CD4-positive, alpha-beta memory T cell (primary cell): ENCODE results near the gene SNX11. TPM values are rescaled to one million over a fixed set of nuclear protein-coding genes. Genes with fewer than 3 reads are reported as not detected.

Experiments
- CTCF ChIA-PET: fragments of 350-600 bp; sonication (Branson Sonifier 250); formaldehyde crosslinking; loops from one replicate; lab custom pipeline; 2021; ENCODE audit warnings: inconsistent platforms; ENCODE audit not compliant: partially characterized antibody; lab: Charles Lee
- POLR2A ChIA-PET: fragments of 350-600 bp; sonication (Branson Sonifier 250); formaldehyde crosslinking; loops from one replicate; lab custom pipeline; 2021; ENCODE audit not compliant: partially characterized antibody; lab: Charles Lee
- DNase-seq, 5 donors: peaks; one replicate each; pipeline versions ENCODE4 v3.0.0 to v3.0.0-alpha.2; 2020 to 2022; ENCODE audit warnings: mixed read lengths in 1 of 5
- H3K27ac ChIP-seq: one replicate; pipeline ENCODE4 v1.7.0; 2013; ENCODE audit warnings: low read depth, low read length
- H3K27me3 ChIP-seq: 2 replicates; pipeline ENCODE4 v1.7.0; 2013; ENCODE audit warnings: mild to moderate bottlenecking, low read length, moderate library complexity; ENCODE audit not compliant: insufficient read depth
- H3K36me3 ChIP-seq: 2 replicates; pipeline ENCODE4 v1.7.0; 2013; ENCODE audit warnings: mild to moderate bottlenecking, low read length, moderate library complexity; ENCODE audit not compliant: insufficient read depth
- H3K4me1 ChIP-seq: 2 replicates; pipeline ENCODE4 v1.7.0; 2013; ENCODE audit warnings: mild to moderate bottlenecking, low read length, moderate library complexity; ENCODE audit not compliant: insufficient read depth
- H3K4me3 ChIP-seq, 2 donors: one replicate each; pipeline ENCODE4 v1.7.0; 2013; ENCODE audit warnings: low read length in 2 of 2, mild to moderate bottlenecking in 1 of 2
- H3K9me3 ChIP-seq, 2 donors: one replicate each; pipeline ENCODE4 v1.7.0; 2013; ENCODE audit warnings: low read length in 2 of 2, control low read depth in 1 of 2; ENCODE audit not compliant: control insufficient read depth in 1 of 2
- H3K27ac Mint-ChIP-seq, 7 donors: one replicate each; pipeline ENCODE4 v1.8.0; 2020 to 2021; ENCODE audit warnings: mixed read lengths in 7 of 7, mild to moderate bottlenecking in 6 of 7, inconsistent platforms in 3 of 7, moderate library complexity in 3 of 7
- H3K27me3 Mint-ChIP-seq, 2 donors: one replicate each; pipeline ENCODE4 v1.8.0; 2020 to 2021; ENCODE audit warnings: mixed read lengths in 2 of 2
- H3K36me3 Mint-ChIP-seq, 2 donors: one replicate each; pipeline ENCODE4 v1.8.0; 2020 to 2021; ENCODE audit warnings: mixed read lengths in 2 of 2, inconsistent platforms in 1 of 2, mild to moderate bottlenecking in 1 of 2
- H3K4me1 Mint-ChIP-seq, 4 donors: one replicate each; pipeline ENCODE4 v1.8.0; 2020 to 2021; ENCODE audit warnings: mixed read lengths in 4 of 4, mild to moderate bottlenecking in 1 of 4
- H3K4me3 Mint-ChIP-seq, 8 donors: one replicate each; pipeline ENCODE4 v1.8.0; 2020 to 2021; ENCODE audit warnings: mixed read lengths in 8 of 8, mild to moderate bottlenecking in 7 of 8, moderate library complexity in 6 of 8, inconsistent platforms in 3 of 8
- H3K9me3 Mint-ChIP-seq, 8 donors: one replicate each; pipeline ENCODE4 v1.8.0; 2020 to 2021; ENCODE audit warnings: mixed read lengths in 8 of 8, mild to moderate bottlenecking in 5 of 8, inconsistent platforms in 3 of 8, moderate library complexity in 1 of 8
- intact Hi-C: fragments of 100-400 bp; cut with micrococcal nuclease; formaldehyde crosslinking; loops from one replicate; pipeline ENCODE4 v1.15.1; 2023
- polyA plus RNA-seq, 2 donors: library from polyadenylated mRNA; unstranded; fragments of 300-500 nt; fragmentation: Illumina TruSeq; gene quantifications; one replicate each; pipeline ENCODE4 v1.2.3, GENCODE V29; 2021
- total RNA-seq, 2 experiments: library from RNA; stranded (reverse); gene quantifications; one replicate each; pipeline ENCODE4 v1.2.3, GENCODE V29; 2021

SNX11 gene
- total and polyA plus RNA-seq, 4 experiments from 2014 or later, result 17.9 to 22.0 (median 19.4) TPM

GRCh38 chr17:48093341-48094045 is 14.1 kb upstream of the SNX11 start:
- ChIA-PET POLR2A (interaction anchor here (1.0 kb wide), 1 partner anchor 14 kb away, joined by 3 read pairs; the partner anchor contains the start of gene SNX11), CTCF (interaction anchor here (1.4 to 9.1 kb wide), 3 partner anchors 12 to 147 kb away, joined by 3 to 73 read pairs (median 5); no protein-coding TSS in a partner anchor)
- Mint-ChIP-seq H3K4me3 (no peak overlapping the region), H3K36me3 (peaks cover 8 to 12% of the 10 kb centered on the region in 2 donors), H3K4me1 (peaks cover 5 to 14% (median 10%) of the 10 kb centered on the region in 4 donors), H3K27me3 (no peaks in the 10 kb centered on the region), H3K9me3 (no peaks in the 10 kb centered on the region), H3K27ac (no peak overlapping the region)
- Histone ChIP-seq H3K4me3 (no peak overlapping the region), H3K9me3 (no peaks in the 10 kb centered on the region), H3K36me3 (peaks cover 5% of the 10 kb centered on the region), H3K4me1 (no peaks in the 10 kb centered on the region), H3K27ac (no peak overlapping the region), H3K27me3 (no peaks in the 10 kb centered on the region)
- intact Hi-C loops, result no loop called here
- DNase-seq, result no peak

GRCh38 chr17:48095611-48096010 is 12.0 kb upstream of the SNX11 start:
- no peak overlapping the region for H3K4me3 Mint-ChIP-seq
- Histone ChIP-seq H3K4me3 (no peak overlapping the region), H3K36me3 (peaks cover 5% of the 10 kb centered on the region), H3K4me1 (peaks cover 10% of the 10 kb centered on the region), H3K27me3 (no peaks in the 10 kb centered on the region), H3K9me3 (no peaks in the 10 kb centered on the region), H3K27ac (no peak overlapping the region)
- H3K36me3 Mint-ChIP-seq, result peaks cover 8 to 10% of the 10 kb centered on the region in 2 donors
- peaks cover 10 to 15% (median 13%) of the 10 kb centered on the region in 4 donors for H3K4me1 Mint-ChIP-seq
- peak overlapping the region in 1 of 7 donors; percentile 48 for H3K27ac Mint-ChIP-seq
- no peaks in the 10 kb centered on the region for H3K27me3 Mint-ChIP-seq
- H3K9me3 Mint-ChIP-seq, result no peaks in the 10 kb centered on the region
- CTCF ChIA-PET, result interaction anchor here (0.5 to 9.1 kb wide), 4 partner anchors 14 to 147 kb away, joined by 3 to 73 read pairs (median 4); no protein-coding TSS in a partner anchor
- POLR2A ChIA-PET, result interaction anchor here (0.9 kb wide), 1 partner anchor 47 kb away, joined by 3 read pairs; the partner anchor contains the start of gene NFE2L1
- intact Hi-C loops, result no loop called here
- no peak for DNase-seq

GRCh38 chr17:48100160-48100559 is 7.4 kb upstream of the SNX11 start:
- Mint-ChIP-seq H3K4me1 (peaks cover 22 to 49% (median 32%) of the 10 kb centered on the region in 4 donors), H3K36me3 (peaks cover 0 to 9% of the 10 kb centered on the region in 2 donors), H3K9me3 (peaks cover 0 to 3% (median 0%) of the 10 kb centered on the region in 8 donors), H3K27ac (peak overlapping the region in 1 of 7 donors; percentile 88), H3K27me3 (no peaks in the 10 kb centered on the region), H3K4me3 (peak overlapping the region; percentile 7 to 94 (median 88))
- Histone ChIP-seq H3K27me3 (no peaks in the 10 kb centered on the region), H3K27ac (peak overlapping the region; percentile 33), H3K4me3 (peak overlapping the region in 1 of 2 donors; percentile 76), H3K4me1 (peaks cover 18% of the 10 kb centered on the region), H3K36me3 (no peaks in the 10 kb centered on the region), H3K9me3 (no peaks in the 10 kb centered on the region)
- POLR2A ChIA-PET, result interaction anchor here (1.1 to 3.0 kb wide), 2 partner anchors 9 to 12 kb away, joined by 3 to 20 read pairs; no protein-coding TSS in a partner anchor
- CTCF ChIA-PET, result interaction anchor here (2.0 to 9.1 kb wide), 2 partner anchors 18 to 75 kb away, joined by 5 to 73 read pairs; no protein-coding TSS in a partner anchor
- intact Hi-C loops, result loop anchor here (2.0 to 10.0 kb wide), 2 partner anchors 19 to 345 kb away; no protein-coding TSS in a partner anchor
- DNase-seq, result no peak

- intact Hi-C loops, result loop anchor here (2.0 to 10.0 kb wide), 2 partner anchors 20 to 344 kb away; no protein-coding TSS in a partner anchor
- Histone ChIP-seq H3K4me1 (peaks cover 18% of the 10 kb centered on the region), H3K36me3 (no peaks in the 10 kb centered on the region), H3K9me3 (no peaks in the 10 kb centered on the region), H3K27me3 (no peaks in the 10 kb centered on the region), H3K27ac (peak overlapping the region; percentile 33), H3K4me3 (peak overlapping the region; percentile 36 to 76)
- H3K9me3 Mint-ChIP-seq, result peaks cover 0 to 3% (median 0%) of the 10 kb centered on the region in 8 donors
- peaks cover 21 to 49% (median 32%) of the 10 kb centered on the region in 4 donors for H3K4me1 Mint-ChIP-seq
- ChIA-PET POLR2A (interaction anchor here (0.8 to 3.0 kb wide), 6 partner anchors 9 to 130 kb away, joined by 3 to 20 read pairs (median 4); partner anchors contain the start of genes CDK5RAP3, COPZ2 and NFE2L1), CTCF (interaction anchor here (1.0 to 9.1 kb wide), 3 partner anchors 11 to 75 kb away, joined by 5 to 73 read pairs (median 6); no protein-coding TSS in a partner anchor)
- DNase-seq, result no peak
- H3K4me3 Mint-ChIP-seq, result peak overlapping the region; percentile 87 to 95 (median 90)
- no peaks in the 10 kb centered on the region for H3K27me3 Mint-ChIP-seq
- peaks cover 0 to 7% of the 10 kb centered on the region in 2 donors for H3K36me3 Mint-ChIP-seq
- peak overlapping the region in 6 of 7 donors; percentile 32 to 91 (median 80) for H3K27ac Mint-ChIP-seq
These were observed 7.0 kb upstream of the SNX11 start for GRCh38 chr17:48100591-48101011.

- no peaks in the 10 kb centered on the region for H3K9me3 ChIP-seq
- peaks cover 0 to 7% of the 10 kb centered on the region in 2 donors for H3K36me3 Mint-ChIP-seq
- intact Hi-C loops, result loop anchor here (2.0 to 10.0 kb wide), 2 partner anchors 20 to 344 kb away; no protein-coding TSS in a partner anchor
- ChIA-PET CTCF (interaction anchor here (1.0 to 9.1 kb wide), 2 partner anchors 11 to 19 kb away, joined by 6 to 73 read pairs; no protein-coding TSS in a partner anchor), POLR2A (interaction anchor here (0.8 to 3.0 kb wide), 6 partner anchors 8 to 130 kb away, joined by 3 to 20 read pairs (median 4); partner anchors contain the start of genes CDK5RAP3, COPZ2 and NFE2L1)
- peaks cover 0 to 3% (median 0%) of the 10 kb centered on the region in 8 donors for H3K9me3 Mint-ChIP-seq
- H3K36me3 ChIP-seq, result no peaks in the 10 kb centered on the region
- peak within 1 kb of the TSS; percentile 87 to 95 (median 90) for H3K4me3 Mint-ChIP-seq
- H3K27me3 Mint-ChIP-seq, result no peaks in the 10 kb centered on the region
- H3K27me3 ChIP-seq, result no peaks in the 10 kb centered on the region
- peak; percentile 93 to 96 (median 93) for DNase-seq
- peaks cover 18% of the 10 kb centered on the region for H3K4me1 ChIP-seq
- H3K27ac ChIP-seq, result peak within 1 kb of the TSS; percentile 33
- peak within 1 kb of the TSS; percentile 74 to 93 (median 88) for H3K27ac Mint-ChIP-seq
- peaks cover 21 to 49% (median 31%) of the 10 kb centered on the region in 4 donors for H3K4me1 Mint-ChIP-seq
- H3K4me3 ChIP-seq, result peak within 1 kb of the TSS; percentile 36 to 76
These were observed 6.4 kb upstream of the SNX11 start, which contains the start of gene CBX1 for GRCh38 chr17:48101012-48101720. Gene CBX1, minus strand, starts transcription at chr17:48101478. Its CDS starts 24,474 bp downstream, at chr17:48077004.

- ChIA-PET CTCF (interaction anchor here (1.5 kb wide), 1 partner anchor 33 kb away, joined by 3 read pairs; no protein-coding TSS in a partner anchor), POLR2A (interaction anchor here (1.8 to 3.0 kb wide), 2 partner anchors 10 to 54 kb away, joined by 9 to 20 read pairs; partner anchors contain the start of gene NFE2L1)
- Mint-ChIP-seq H3K4me1 (peaks cover 23 to 55% (median 35%) of the 10 kb centered on the region in 4 donors), H3K36me3 (peaks cover 0 to 9% of the 10 kb centered on the region in 2 donors), H3K4me3 (peak overlapping the region; percentile 43 to 94 (median 88)), H3K27me3 (no peaks in the 10 kb centered on the region), H3K27ac (peak overlapping the region; percentile 9 to 88 (median 52)), H3K9me3 (peaks cover 0 to 5% (median 0%) of the 10 kb centered on the region in 8 donors)
- DNase-seq, result no peak
- no peaks in the 10 kb centered on the region for H3K9me3 ChIP-seq
- intact Hi-C loops, result loop anchor here (10.0 kb wide), 1 partner anchor 343 kb away; no protein-coding TSS in a partner anchor
- H3K27me3 ChIP-seq, result no peaks in the 10 kb centered on the region
- no peak overlapping the region for H3K4me3 ChIP-seq
- no peaks in the 10 kb centered on the region for H3K36me3 ChIP-seq
- peaks cover 18% of the 10 kb centered on the region for H3K4me1 ChIP-seq
- no peak overlapping the region for H3K27ac ChIP-seq
These were observed 5.4 kb upstream of the SNX11 start for GRCh38 chr17:48102043-48102750.
